HEK293 (cell line): ENCODE results near the gene CLDN7.

Experiments used
- GFI1B ChIP-seq: fragments of 450-650 bp; formaldehyde crosslinking; IDR thresholded peaks from 2 replicates; pipeline ENCODE4 v1.5.1; 2016; ENCODE audit warnings: missing biosample characterization, missing genetic modification characterization
- GLI4 ChIP-seq: fragments of 450-650 bp; formaldehyde crosslinking; IDR thresholded peaks from 2 replicates; pipeline ENCODE4 v1.5.1; 2016; ENCODE audit warnings: missing biosample characterization, missing genetic modification characterization
- HOXA7 ChIP-seq: sonication (generic); formaldehyde crosslinking; IDR thresholded peaks from 2 replicates; pipeline ENCODE4 v1.8.1; 2022; ENCODE audit warnings: missing genetic modification reagents, borderline replicate concordance
- KLF1 ChIP-seq: fragments of 450-650 bp; formaldehyde crosslinking; IDR thresholded peaks from 2 replicates; pipeline ENCODE4 v1.5.1; 2016; ENCODE audit warnings: missing biosample characterization, missing genetic modification characterization
- KLF10 ChIP-seq: fragments of 450-650 bp; IDR thresholded peaks from 2 replicates; pipeline ENCODE4 v1.5.1; 2018; ENCODE audit warnings: missing biosample characterization, mild to moderate bottlenecking, missing genetic modification characterization
- SALL2 ChIP-seq: fragments of 450-650 bp; formaldehyde crosslinking; IDR thresholded peaks from 2 replicates; pipeline ENCODE4 v1.5.0; 2017; ENCODE audit warnings: missing biosample characterization, mild to moderate bottlenecking, missing genetic modification characterization, borderline replicate concordance
- WT1 ChIP-seq: fragments of 450-650 bp; formaldehyde crosslinking; IDR thresholded peaks from 2 replicates; pipeline ENCODE4 v1.5.1; 2016; ENCODE audit warnings: missing biosample characterization, missing genetic modification characterization
- ZNF132 ChIP-seq: fragments of 450-650 bp; formaldehyde crosslinking; IDR thresholded peaks from 2 replicates; pipeline ENCODE4 v1.5.1; 2017; ENCODE audit warnings: missing biosample characterization, missing genetic modification characterization, borderline replicate concordance
- ZNF138 ChIP-seq: fragments of 450-650 bp; formaldehyde crosslinking; IDR thresholded peaks from 2 replicates; pipeline ENCODE4 v1.5.1; 2016; ENCODE audit warnings: missing biosample characterization, missing genetic modification characterization, borderline replicate concordance
- ZNF174 ChIP-seq: fragments of 450-650 bp; formaldehyde crosslinking; IDR thresholded peaks from 2 replicates; pipeline ENCODE4 v1.5.0; 2017; ENCODE audit warnings: missing biosample characterization, mild to moderate bottlenecking, missing genetic modification characterization
- ZNF202 ChIP-seq: fragments of 450-650 bp; formaldehyde crosslinking; IDR thresholded peaks from 2 replicates; pipeline ENCODE4 v1.5.1; 2016; ENCODE audit warnings: missing biosample characterization, missing genetic modification characterization, borderline replicate concordance
- ZNF23 ChIP-seq: fragments of 450-650 bp; formaldehyde crosslinking; IDR thresholded peaks from 2 replicates; pipeline ENCODE4 v1.5.1; 2016; ENCODE audit warnings: missing biosample characterization, missing genetic modification characterization, borderline replicate concordance
- ZNF292 ChIP-seq: fragments of 450-650 bp; formaldehyde crosslinking; IDR thresholded peaks from 2 replicates; pipeline ENCODE4 v1.5.1; 2016; ENCODE audit warnings: low read depth, missing biosample characterization, missing genetic modification characterization, borderline replicate concordance
- ZNF366 ChIP-seq: fragments of 450-650 bp; formaldehyde crosslinking; conservative IDR thresholded peaks from 2 replicates; pipeline ENCODE4 v1.5.1; 2016; ENCODE audit warnings: missing biosample characterization, missing genetic modification characterization
- ZNF404 ChIP-seq: fragments of 450-650 bp; formaldehyde crosslinking; IDR thresholded peaks from 2 replicates; pipeline ENCODE4 v1.5.1; 2017; ENCODE audit warnings: missing biosample characterization, missing genetic modification characterization
- ZNF48 ChIP-seq: fragments of 450-650 bp; formaldehyde crosslinking; IDR thresholded peaks from 2 replicates; pipeline ENCODE4 v1.5.1; 2016; ENCODE audit warnings: missing biosample characterization, missing genetic modification characterization
- ZNF521 ChIP-seq: fragments of 450-650 bp; formaldehyde crosslinking; IDR thresholded peaks from 2 replicates; pipeline ENCODE4 v1.5.1; 2017; ENCODE audit warnings: missing biosample characterization, mild to moderate bottlenecking, missing genetic modification characterization
- ZNF610 ChIP-seq: fragments of 450-650 bp; formaldehyde crosslinking; IDR thresholded peaks from 2 replicates; pipeline ENCODE4 v1.5.1; 2016; ENCODE audit warnings: missing biosample characterization, missing genetic modification characterization, borderline replicate concordance
- ZNF624 ChIP-seq: fragments of 450-650 bp; formaldehyde crosslinking; IDR thresholded peaks from 2 replicates; pipeline ENCODE4 v1.5.1; 2017; ENCODE audit warnings: missing biosample characterization, missing genetic modification characterization
- ZNF658 ChIP-seq: fragments of 450-650 bp; formaldehyde crosslinking; IDR thresholded peaks from 2 replicates; pipeline ENCODE4; 2016; ENCODE audit warnings: missing biosample characterization, missing genetic modification characterization
- TF ChIP-seq, protein P1 (sequence below): fragments of 450-650 bp; formaldehyde crosslinking; IDR thresholded peaks from 2 replicates; pipeline ENCODE4 v1.5.1; 2016; ENCODE audit warnings: missing biosample characterization, missing genetic modification characterization
- TF ChIP-seq, protein P2 (sequence below): fragments of 450-650 bp; formaldehyde crosslinking; IDR thresholded peaks from 2 replicates; pipeline ENCODE4 v1.5.1; 2016; ENCODE audit warnings: missing biosample characterization, missing genetic modification characterization
- TF ChIP-seq, protein P3 (sequence below): fragments of 450-650 bp; formaldehyde crosslinking; IDR thresholded peaks from 2 replicates; pipeline ENCODE4 v1.5.1; 2016; ENCODE audit warnings: missing biosample characterization, missing genetic modification characterization
- TF ChIP-seq, protein P4 (sequence below): fragments of 450-650 bp; formaldehyde crosslinking; IDR thresholded peaks from 2 replicates; pipeline ENCODE4 v1.5.1; 2017; ENCODE audit warnings: missing biosample characterization, missing genetic modification characterization
- TF ChIP-seq, protein P5 (sequence below): fragments of 450-650 bp; formaldehyde crosslinking; IDR thresholded peaks from 2 replicates; pipeline ENCODE4 v1.5.1; 2017; ENCODE audit warnings: missing biosample characterization, mild to moderate bottlenecking, missing genetic modification characterization, moderate library complexity
- TF ChIP-seq, protein P6 (sequence below): fragments of 450-650 bp; formaldehyde crosslinking; IDR thresholded peaks from 2 replicates; pipeline ENCODE4 v1.5.1; 2016; ENCODE audit warnings: missing biosample characterization, missing genetic modification characterization
- TF ChIP-seq, protein P7 (sequence below): fragments of 450-650 bp; formaldehyde crosslinking; IDR thresholded peaks from 2 replicates; pipeline ENCODE4 v1.5.1; 2016; ENCODE audit warnings: missing biosample characterization, missing genetic modification characterization, borderline replicate concordance

Gene CLDN7

DNA sequence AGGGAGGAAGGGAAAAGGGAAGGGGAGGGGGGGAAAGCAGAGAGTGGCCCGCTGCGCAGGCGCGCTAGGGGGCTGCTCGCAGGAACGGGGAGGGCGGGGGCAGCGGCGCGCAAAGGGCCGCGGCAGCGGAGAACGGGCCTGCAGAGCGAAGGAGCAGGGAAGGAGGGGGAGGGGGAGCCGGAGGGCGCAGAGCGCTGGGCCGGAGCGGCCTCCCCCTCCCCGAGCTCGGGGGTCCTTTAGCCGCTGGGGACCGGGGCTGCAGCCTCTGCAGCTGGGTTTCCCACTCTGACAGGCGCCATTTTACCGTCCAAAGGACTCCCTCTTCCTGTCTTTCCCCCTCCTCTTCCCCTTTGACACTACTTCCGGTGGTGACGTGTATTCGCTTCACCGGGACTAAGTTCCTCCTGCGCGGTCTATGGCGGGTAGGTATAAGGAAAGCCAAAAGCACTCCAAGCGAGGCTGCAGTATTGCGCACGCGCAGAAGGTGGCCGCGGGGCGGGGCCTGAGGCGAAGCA lies 10.6 kb downstream of the CLDN7 start, which contains the start of gene CTDNEP1 (continued):
- TF ChIP-seq, protein P1, sequence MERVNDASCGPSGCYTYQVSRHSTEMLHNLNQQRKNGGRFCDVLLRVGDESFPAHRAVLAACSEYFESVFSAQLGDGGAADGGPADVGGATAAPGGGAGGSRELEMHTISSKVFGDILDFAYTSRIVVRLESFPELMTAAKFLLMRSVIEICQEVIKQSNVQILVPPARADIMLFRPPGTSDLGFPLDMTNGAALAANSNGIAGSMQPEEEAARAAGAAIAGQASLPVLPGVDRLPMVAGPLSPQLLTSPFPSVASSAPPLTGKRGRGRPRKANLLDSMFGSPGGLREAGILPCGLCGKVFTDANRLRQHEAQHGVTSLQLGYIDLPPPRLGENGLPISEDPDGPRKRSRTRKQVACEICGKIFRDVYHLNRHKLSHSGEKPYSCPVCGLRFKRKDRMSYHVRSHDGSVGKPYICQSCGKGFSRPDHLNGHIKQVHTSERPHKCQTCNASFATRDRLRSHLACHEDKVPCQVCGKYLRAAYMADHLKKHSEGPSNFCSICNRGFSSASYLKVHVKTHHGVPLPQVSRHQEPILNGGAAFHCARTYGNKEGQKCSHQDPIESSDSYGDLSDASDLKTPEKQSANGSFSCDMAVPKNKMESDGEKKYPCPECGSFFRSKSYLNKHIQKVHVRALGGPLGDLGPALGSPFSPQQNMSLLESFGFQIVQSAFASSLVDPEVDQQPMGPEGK, result no peak
- TF ChIP-seq, protein P2, sequence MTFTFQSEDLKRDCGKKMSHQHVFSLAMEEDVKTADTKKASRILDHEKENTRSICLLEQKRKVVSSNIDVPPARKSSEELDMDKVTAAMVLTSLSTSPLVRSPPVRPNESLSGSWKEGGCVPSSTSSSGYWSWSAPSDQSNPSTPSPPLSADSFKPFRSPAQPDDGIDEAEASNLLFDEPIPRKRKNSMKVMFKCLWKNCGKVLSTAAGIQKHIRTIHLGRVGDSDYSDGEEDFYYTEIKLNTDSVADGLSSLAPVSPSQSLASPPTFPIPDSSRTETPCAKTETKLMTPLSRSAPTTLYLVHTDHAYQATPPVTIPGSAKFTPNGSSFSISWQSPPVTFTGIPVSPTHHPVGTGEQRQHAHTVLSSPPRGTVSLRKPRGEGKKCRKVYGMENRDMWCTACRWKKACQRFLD (tag by site-specific recombination), result no peak
- TF ChIP-seq, protein P3, sequence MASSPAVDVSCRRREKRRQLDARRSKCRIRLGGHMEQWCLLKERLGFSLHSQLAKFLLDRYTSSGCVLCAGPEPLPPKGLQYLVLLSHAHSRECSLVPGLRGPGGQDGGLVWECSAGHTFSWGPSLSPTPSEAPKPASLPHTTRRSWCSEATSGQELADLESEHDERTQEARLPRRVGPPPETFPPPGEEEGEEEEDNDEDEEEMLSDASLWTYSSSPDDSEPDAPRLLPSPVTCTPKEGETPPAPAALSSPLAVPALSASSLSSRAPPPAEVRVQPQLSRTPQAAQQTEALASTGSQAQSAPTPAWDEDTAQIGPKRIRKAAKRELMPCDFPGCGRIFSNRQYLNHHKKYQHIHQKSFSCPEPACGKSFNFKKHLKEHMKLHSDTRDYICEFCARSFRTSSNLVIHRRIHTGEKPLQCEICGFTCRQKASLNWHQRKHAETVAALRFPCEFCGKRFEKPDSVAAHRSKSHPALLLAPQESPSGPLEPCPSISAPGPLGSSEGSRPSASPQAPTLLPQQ (tag by site-specific recombination), result no peak
- peak; percentile 47; the same call in 1 of the 2 replicates for TF ChIP-seq ZNF366
- no peak for TF ChIP-seq GFI1B (tag by site-specific recombination)
- TF ChIP-seq, protein P4, sequence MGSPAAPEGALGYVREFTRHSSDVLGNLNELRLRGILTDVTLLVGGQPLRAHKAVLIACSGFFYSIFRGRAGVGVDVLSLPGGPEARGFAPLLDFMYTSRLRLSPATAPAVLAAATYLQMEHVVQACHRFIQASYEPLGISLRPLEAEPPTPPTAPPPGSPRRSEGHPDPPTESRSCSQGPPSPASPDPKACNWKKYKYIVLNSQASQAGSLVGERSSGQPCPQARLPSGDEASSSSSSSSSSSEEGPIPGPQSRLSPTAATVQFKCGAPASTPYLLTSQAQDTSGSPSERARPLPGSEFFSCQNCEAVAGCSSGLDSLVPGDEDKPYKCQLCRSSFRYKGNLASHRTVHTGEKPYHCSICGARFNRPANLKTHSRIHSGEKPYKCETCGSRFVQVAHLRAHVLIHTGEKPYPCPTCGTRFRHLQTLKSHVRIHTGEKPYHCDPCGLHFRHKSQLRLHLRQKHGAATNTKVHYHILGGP, result no peak
- no peak for TF ChIP-seq KLF10 (tag by site-specific recombination)
- TF ChIP-seq HOXA7 (CRISPR knock-in tag), result no peak
- no peak for TF ChIP-seq SALL2 (tag by site-specific recombination)
- 0 out of 2 replicates have a peak, but pooled peaks have one; percentile 13 for TF ChIP-seq ZNF610 (tag by site-specific recombination)
- TF ChIP-seq ZNF658 (tag by site-specific recombination), result no peak
- TF ChIP-seq, protein P5, sequence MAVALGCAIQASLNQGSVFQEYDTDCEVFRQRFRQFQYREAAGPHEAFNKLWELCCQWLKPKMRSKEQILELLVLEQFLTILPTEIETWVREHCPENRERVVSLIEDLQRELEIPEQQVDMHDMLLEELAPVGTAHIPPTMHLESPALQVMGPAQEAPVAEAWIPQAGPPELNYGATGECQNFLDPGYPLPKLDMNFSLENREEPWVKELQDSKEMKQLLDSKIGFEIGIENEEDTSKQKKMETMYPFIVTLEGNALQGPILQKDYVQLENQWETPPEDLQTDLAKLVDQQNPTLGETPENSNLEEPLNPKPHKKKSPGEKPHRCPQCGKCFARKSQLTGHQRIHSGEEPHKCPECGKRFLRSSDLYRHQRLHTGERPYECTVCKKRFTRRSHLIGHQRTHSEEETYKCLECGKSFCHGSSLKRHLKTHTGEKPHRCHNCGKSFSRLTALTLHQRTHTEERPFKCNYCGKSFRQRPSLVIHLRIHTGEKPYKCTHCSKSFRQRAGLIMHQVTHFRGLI (tag by site-specific recombination), result no peak
- TF ChIP-seq ZNF624, result no peak
- TF ChIP-seq, protein P6, sequence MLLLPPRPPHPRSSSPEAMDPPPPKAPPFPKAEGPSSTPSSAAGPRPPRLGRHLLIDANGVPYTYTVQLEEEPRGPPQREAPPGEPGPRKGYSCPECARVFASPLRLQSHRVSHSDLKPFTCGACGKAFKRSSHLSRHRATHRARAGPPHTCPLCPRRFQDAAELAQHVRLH, result no peak
- TF ChIP-seq ZNF132, result no peak
- TF ChIP-seq ZNF23 (tag by site-specific recombination), result no peak
- TF ChIP-seq KLF1 (tag by site-specific recombination), result no peak
- TF ChIP-seq ZNF138, result no peak
- TF ChIP-seq ZNF404 (tag by site-specific recombination), result no peak
- no peak for TF ChIP-seq ZNF174 (tag by site-specific recombination)
- TF ChIP-seq GLI4 (tag by site-specific recombination), result no peak
- TF ChIP-seq ZNF292 (tag by site-specific recombination), result no peak
- no peak for TF ChIP-seq ZNF202 (tag by site-specific recombination)
- TF ChIP-seq ZNF48 (tag by site-specific recombination), result no peak
- no peak for TF ChIP-seq WT1 (tag by site-specific recombination)
- no peak for TF ChIP-seq ZNF521 (tag by site-specific recombination)
- TF ChIP-seq, protein P7, sequence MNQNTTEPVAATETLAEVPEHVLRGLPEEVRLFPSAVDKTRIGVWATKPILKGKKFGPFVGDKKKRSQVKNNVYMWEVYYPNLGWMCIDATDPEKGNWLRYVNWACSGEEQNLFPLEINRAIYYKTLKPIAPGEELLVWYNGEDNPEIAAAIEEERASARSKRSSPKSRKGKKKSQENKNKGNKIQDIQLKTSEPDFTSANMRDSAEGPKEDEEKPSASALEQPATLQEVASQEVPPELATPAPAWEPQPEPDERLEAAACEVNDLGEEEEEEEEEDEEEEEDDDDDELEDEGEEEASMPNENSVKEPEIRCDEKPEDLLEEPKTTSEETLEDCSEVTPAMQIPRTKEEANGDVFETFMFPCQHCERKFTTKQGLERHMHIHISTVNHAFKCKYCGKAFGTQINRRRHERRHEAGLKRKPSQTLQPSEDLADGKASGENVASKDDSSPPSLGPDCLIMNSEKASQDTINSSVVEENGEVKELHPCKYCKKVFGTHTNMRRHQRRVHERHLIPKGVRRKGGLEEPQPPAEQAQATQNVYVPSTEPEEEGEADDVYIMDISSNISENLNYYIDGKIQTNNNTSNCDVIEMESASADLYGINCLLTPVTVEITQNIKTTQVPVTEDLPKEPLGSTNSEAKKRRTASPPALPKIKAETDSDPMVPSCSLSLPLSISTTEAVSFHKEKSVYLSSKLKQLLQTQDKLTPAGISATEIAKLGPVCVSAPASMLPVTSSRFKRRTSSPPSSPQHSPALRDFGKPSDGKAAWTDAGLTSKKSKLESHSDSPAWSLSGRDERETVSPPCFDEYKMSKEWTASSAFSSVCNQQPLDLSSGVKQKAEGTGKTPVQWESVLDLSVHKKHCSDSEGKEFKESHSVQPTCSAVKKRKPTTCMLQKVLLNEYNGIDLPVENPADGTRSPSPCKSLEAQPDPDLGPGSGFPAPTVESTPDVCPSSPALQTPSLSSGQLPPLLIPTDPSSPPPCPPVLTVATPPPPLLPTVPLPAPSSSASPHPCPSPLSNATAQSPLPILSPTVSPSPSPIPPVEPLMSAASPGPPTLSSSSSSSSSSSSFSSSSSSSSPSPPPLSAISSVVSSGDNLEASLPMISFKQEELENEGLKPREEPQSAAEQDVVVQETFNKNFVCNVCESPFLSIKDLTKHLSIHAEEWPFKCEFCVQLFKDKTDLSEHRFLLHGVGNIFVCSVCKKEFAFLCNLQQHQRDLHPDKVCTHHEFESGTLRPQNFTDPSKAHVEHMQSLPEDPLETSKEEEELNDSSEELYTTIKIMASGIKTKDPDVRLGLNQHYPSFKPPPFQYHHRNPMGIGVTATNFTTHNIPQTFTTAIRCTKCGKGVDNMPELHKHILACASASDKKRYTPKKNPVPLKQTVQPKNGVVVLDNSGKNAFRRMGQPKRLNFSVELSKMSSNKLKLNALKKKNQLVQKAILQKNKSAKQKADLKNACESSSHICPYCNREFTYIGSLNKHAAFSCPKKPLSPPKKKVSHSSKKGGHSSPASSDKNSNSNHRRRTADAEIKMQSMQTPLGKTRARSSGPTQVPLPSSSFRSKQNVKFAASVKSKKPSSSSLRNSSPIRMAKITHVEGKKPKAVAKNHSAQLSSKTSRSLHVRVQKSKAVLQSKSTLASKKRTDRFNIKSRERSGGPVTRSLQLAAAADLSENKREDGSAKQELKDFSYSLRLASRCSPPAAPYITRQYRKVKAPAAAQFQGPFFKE, result no peak
